OCI-LY7 (cell line): Measurements from ENCODE around the gene COQ8A. TPM values are rescaled to one million over a fixed set of nuclear protein-coding genes. Genes with fewer than 3 reads are reported as not detected.

Source experiments
- BruUV-seq: library from RNA; stranded (reverse); fragments of 400-500 nt; replicated peaks from 2 replicates; lab custom pipeline; 2021; lab: Mats Ljungman, UMichigan
- CTCF ChIA-PET: fragments of 300-600 bp; sonication (Branson Sonifier 250); formaldehyde crosslinking; loops from one replicate; lab custom pipeline; 2022; ENCODE audit warnings: antibody characterized with exemption; ENCODE audit not compliant: unreplicated experiment; lab: Charles Lee
- POLR2A ChIA-PET: fragments of 300-600 bp; sonication (Branson Sonifier 250); formaldehyde crosslinking; loops from one replicate; lab custom pipeline; 2022; ENCODE audit warnings: antibody characterized with exemption; lab: Charles Lee
- DNase-seq: peaks from one replicate; pipeline ENCODE4 v3.0.0-alpha.2; 2015; ENCODE audit warnings: low spot score
- H2AFZ ChIP-seq: fragments of 200-600 bp; sonication (generic), shearing (Covaris generic); 2 replicates; pipeline ENCODE4 v1.6.1; 2014; ENCODE audit warnings: mild to moderate bottlenecking, antibody characterized with exemption, low read length, moderate library complexity
- H3K27ac ChIP-seq: fragments of 200-600 bp; sonication (generic); 2 replicates; pipeline ENCODE4 v1.5.1; 2014; ENCODE audit warnings: mixed run types, low read depth, mild to moderate bottlenecking, moderate library complexity, low read length, inconsistent platforms; ENCODE audit not compliant: poor library complexity, severe bottlenecking
- H3K36me3 ChIP-seq: fragments of 200-600 bp; sonication (generic); 2 replicates; pipeline ENCODE4 v1.6.1; 2014; ENCODE audit warnings: mild to moderate bottlenecking, antibody characterized with exemption, low read length, moderate library complexity, mixed read lengths; ENCODE audit not compliant: insufficient read depth
- H3K4me1 ChIP-seq: fragments of 200-600 bp; sonication (generic); 2 replicates; pipeline ENCODE4 v1.5.1; 2014; ENCODE audit warnings: mild to moderate bottlenecking, low read length; ENCODE audit not compliant: insufficient read depth, poor library complexity, severe bottlenecking
- H3K4me2 ChIP-seq: fragments of 200-600 bp; sonication (generic); 2 replicates; pipeline ENCODE4 v1.6.1; 2014; ENCODE audit warnings: mild to moderate bottlenecking, low read length
- H3K4me3 ChIP-seq: fragments of 200-600 bp; sonication (generic); 2 replicates; pipeline ENCODE4 v1.5.1; 2014; ENCODE audit warnings: mild to moderate bottlenecking, low read depth, low read length; ENCODE audit not compliant: poor library complexity, severe bottlenecking
- H3K79me2 ChIP-seq: fragments of 200-600 bp; sonication (generic); 2 replicates; pipeline ENCODE4 v1.6.1; 2016; ENCODE audit warnings: low read depth, mild to moderate bottlenecking, low read length, moderate library complexity, mixed read lengths; ENCODE audit not compliant: insufficient read depth
- H3K9me2 ChIP-seq: fragments of 200-600 bp; sonication (generic); 2 replicates; pipeline ENCODE4 v1.6.1; 2016; ENCODE audit warnings: mild to moderate bottlenecking, low read length, mixed read lengths; ENCODE audit not compliant: insufficient read depth
- H3K9me3 ChIP-seq: fragments of 200-600 bp; sonication (generic); 2 replicates; pipeline ENCODE4 v1.6.1; 2014; ENCODE audit warnings: mild to moderate bottlenecking, mixed run types, low read length, mixed read lengths
- H4K20me1 ChIP-seq: fragments of 200-600 bp; sonication (generic); 2 replicates; pipeline ENCODE4 v1.6.1; 2014; ENCODE audit warnings: mild to moderate bottlenecking, antibody characterized with exemption, low read length, moderate library complexity, mixed read lengths; ENCODE audit not compliant: insufficient read depth
- EZH2phosphoT487 ChIP-seq: fragments of 200-600 bp; sonication (generic); IDR thresholded peaks from 2 replicates; pipeline ENCODE4 v1.6.1; 2018; ENCODE audit warnings: low read depth, borderline replicate concordance, mild to moderate bottlenecking, mixed run types, antibody characterized with exemption, low read length, moderate library complexity, mixed read lengths
- intact Hi-C: fragments of 100-400 bp; cut with micrococcal nuclease; formaldehyde crosslinking; loops from one replicate; pipeline ENCODE4 v1.10.0; 2022; ENCODE audit not compliant: unreplicated experiment
- total RNA-seq, 2 experiments: library from RNA; depleted of rRNA in 1 of 2; stranded (reverse); fragments of >200 nt in 1 of 2; shearing (Covaris generic) in 1 of 2; gene quantifications; 2 replicates each; pipeline ENCODE4 v1.2.3, GENCODE V29; 2014 to 2022
- TF ChIP-seq, protein P1 (sequence below): fragments of 200-600 bp; sonication (generic); conservative IDR thresholded peaks from 2 replicates; pipeline ENCODE4 v1.5.1; 2014; ENCODE audit warnings: mild to moderate bottlenecking, antibody characterized with exemption, low read length, moderate library complexity, mixed read lengths

The COQ8A gene
- total RNA-seq, 2 experiments from 2014 or later: 19.4 to 19.6 TPM

DNA sequence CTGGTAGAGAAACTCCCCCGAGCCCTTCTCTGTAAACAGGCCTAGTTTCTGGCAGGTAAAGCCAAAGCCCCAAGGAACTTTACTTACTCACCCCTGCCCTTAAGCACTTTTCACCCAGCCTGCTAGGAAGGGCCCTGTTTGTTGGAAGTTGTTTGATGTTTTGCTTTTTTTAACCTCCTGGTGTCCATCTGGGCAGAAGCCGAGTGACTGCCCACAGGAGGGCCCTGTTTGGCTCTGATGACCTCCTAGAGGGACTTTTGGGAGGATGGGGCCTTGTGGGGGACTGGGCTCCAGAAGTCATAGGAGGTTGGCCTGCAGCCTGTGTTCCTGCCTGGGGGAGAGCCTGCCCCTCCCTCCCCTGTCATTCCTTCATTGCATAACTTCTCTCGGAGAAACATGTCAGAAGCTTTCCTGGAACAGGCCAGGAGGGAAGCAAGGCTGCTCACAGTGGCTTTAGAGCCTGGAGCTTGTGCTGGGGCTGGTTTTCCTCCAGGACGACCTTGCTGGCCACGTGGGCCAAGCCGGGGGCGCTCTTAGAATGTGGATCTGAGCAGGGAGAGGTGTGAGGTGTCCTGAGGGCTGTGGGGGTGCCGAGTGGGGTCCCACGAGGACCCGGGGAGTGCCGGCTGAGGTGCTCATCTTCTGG is 33.9 kb downstream of the COQ8A start:
- ChIA-PET POLR2A (no interaction called here), CTCF (no interaction called here)
- H3K79me2 ChIP-seq: no peaks in the 10 kb centered on the region
- no peaks in the 10 kb centered on the region for H3K4me1 ChIP-seq
- BruUV-seq: no TSS peak
- no peak overlapping the region for H2AFZ ChIP-seq
- no peak overlapping the region for H3K4me3 ChIP-seq
- no peak overlapping the region for H3K4me2 ChIP-seq
- no peak for DNase-seq
- H3K27ac ChIP-seq: no peak overlapping the region
- H3K9me2 ChIP-seq: no peaks in the 10 kb centered on the region
- H3K36me3 ChIP-seq: no peaks in the 10 kb centered on the region
- TF ChIP-seq EZH2phosphoT487: no peak
- TF ChIP-seq, protein P1, sequence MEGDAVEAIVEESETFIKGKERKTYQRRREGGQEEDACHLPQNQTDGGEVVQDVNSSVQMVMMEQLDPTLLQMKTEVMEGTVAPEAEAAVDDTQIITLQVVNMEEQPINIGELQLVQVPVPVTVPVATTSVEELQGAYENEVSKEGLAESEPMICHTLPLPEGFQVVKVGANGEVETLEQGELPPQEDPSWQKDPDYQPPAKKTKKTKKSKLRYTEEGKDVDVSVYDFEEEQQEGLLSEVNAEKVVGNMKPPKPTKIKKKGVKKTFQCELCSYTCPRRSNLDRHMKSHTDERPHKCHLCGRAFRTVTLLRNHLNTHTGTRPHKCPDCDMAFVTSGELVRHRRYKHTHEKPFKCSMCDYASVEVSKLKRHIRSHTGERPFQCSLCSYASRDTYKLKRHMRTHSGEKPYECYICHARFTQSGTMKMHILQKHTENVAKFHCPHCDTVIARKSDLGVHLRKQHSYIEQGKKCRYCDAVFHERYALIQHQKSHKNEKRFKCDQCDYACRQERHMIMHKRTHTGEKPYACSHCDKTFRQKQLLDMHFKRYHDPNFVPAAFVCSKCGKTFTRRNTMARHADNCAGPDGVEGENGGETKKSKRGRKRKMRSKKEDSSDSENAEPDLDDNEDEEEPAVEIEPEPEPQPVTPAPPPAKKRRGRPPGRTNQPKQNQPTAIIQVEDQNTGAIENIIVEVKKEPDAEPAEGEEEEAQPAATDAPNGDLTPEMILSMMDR: no peak
- H4K20me1 ChIP-seq: no peaks in the 10 kb centered on the region
- no peaks in the 10 kb centered on the region for H3K9me3 ChIP-seq
- intact Hi-C loops: no loop called here

DNA sequence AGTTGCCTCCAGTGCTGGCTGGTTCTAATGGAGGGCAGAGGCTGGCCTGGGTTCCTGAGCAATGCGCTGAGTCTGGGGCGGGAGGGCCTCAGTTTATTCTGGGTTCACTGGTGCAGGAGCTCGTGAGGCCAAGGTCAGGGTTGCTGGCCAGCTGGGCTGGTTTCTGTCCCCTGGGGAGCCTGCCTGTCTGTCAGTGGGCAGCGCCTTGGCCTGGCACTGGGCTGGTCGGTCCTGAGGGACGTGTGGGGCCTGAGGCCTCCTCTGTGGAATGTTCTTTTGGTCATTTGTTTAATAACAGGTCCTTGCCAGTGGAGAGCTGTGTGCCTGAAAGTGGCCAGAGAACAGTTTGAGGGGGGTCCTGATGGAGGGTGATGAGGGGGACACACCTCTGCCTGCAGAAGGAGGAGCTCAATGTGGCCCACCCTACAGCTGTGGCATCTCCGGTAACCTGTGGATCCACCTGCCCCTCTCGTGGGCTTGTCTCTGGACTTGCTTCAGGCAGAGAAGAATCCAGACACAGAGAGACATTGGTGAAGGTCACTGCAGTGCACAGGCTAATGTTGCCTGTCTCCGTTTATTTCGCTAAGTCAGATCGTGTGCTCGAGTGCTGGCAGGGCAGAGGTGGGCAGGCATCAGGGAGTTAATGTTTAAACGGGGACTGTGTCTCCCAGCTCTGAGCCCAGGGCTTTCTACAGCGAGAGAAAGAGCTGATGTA is 34.6 kb downstream of the COQ8A start:
- CTCF ChIA-PET: no interaction called here
- no peaks in the 10 kb centered on the region for H4K20me1 ChIP-seq

More for the DNA sequence above, 34.6 kb downstream of the COQ8A start:
- TF ChIP-seq, protein P1: no peak
- TF ChIP-seq EZH2phosphoT487: no peak
- Histone ChIP-seq H3K4me3 (no peak overlapping the region), H3K36me3 (no peaks in the 10 kb centered on the region), H3K27ac (no peak overlapping the region), H2AFZ (no peak overlapping the region), H3K9me3 (no peaks in the 10 kb centered on the region), H3K4me2 (no peak overlapping the region), H3K4me1 (no peaks in the 10 kb centered on the region), H3K79me2 (no peaks in the 10 kb centered on the region), H3K9me2 (no peaks in the 10 kb centered on the region)
- no peak for DNase-seq
- BruUV-seq: no TSS peak
- intact Hi-C loops: no loop called here
- POLR2A ChIA-PET: no interaction called here
